Embryonic facial prominence (tissue), 1 donor: Measurements from ENCODE around the gene ADAD2.

Experiments used
- DNase-seq: peaks from one replicate; pipeline ENCODE4 v3.0.0-alpha.2; 2016; ENCODE audit errors: extremely low spot score

Gene ADAD2

DNA sequence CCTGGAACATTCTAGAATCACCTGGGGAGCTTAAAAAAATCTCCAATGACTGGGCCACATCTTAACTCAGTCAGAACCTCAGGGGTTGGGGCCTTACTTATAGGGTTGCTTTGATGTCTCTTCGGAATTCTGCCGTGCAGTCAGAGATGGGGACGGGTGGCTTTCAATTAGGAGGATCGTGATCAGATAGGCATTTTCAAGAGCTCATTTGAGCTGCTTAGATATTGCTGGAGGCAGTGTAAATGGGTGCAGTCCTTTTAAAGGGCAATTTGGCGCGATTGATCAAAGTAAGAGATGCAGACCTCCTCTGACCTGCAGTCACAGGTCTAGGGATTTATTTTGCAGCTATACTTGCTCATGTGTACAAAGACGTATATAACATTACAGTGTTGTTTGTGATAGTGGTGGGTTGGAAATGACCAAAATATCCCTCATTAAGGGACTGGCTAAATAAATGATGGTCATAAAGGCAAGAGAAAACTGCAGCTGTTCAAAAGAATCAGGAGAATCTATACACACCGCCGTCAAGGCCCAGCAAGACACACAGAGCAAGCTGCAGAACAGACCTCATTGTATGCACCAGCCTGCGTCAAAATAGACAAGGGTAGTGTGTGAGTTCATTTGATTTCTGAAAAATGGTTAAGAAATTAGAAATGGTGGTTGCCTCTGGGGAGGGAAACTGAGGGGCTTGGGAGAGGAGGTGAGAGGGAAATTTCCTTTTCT lies 55.2 kb downstream of the ADAD2 start:
- no peak for DNase-seq

- DNase-seq, result no peak
Observed at GRCh38 chr16:84246679-84247077, 55.7 kb downstream of the ADAD2 start.
